ENCODE data around the gene IL31.

The IL31 gene

GRCh38 chr12:122126713-122127597, 47.1 kb downstream of the IL31 start:
- no peak for DNase-seq

- DNase-seq = no peak
These were observed 47.7 kb downstream of the IL31 start for GRCh38 chr12:122126342-122126635.

- DNase-seq = no peak
These were observed 48.3 kb downstream of the IL31 start for GRCh38 chr12:122125452-122126341.

GRCh38 chr12:122124370-122124769, 49.7 kb downstream of the IL31 start:
- no peak for DNase-seq

DNA sequence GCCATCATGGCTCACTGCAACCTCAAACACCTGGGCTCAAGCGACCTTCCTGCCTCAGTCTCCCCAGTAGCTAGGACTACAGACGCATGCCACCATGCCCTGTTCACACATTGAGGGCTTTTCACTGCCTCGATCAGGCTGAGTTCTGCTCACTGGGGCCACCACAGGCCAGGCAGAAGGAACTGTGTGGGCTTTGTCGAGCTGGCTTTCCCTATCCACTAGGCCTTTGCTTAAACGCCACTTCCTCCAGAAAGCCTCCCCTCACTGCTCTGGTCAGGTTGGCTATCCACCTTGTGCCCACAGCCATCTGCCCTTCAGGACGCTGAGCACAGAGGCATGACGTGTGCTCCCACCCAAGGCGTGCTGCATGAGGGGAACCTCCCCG, 50.3 kb downstream of the IL31 start:
- no peak for DNase-seq

DNA sequence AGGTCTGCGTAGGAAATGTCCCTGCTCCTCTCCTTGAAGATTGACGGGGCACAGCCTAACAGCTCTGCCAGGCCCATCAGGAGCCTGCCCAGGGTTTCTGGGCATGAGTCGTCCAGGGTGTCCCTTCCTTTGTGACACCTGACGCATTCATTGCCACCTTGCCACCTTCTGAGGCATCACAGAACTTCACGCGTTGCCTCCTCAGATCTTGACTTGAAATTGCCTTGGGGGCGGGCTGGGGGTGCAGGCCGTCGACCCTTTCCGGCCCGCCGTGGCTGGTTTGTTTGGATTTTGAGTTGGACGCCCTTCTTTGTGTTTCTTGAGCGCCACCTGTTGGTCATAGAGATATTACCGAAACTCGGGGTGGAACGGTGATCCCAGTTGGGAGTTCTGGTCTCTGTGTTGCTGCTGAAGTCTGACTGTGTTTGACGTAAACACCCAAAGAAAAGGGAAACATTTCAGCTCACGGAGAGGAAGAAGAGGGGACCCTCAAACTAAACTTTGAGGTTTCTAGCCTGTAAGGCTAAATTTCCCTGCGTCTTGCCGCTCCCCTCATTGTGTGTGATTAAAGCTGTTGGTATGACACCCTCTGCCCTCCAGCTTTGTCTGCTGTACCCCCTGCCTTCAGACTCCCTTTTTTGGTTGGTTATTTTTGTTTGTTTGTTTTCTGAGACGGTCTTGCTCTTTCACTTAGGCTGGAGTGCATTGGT, 50.8 kb downstream of the IL31 start:
- DNase-seq = peak in 1 of 2 experiments; percentile 47

Measured in cerebellar nuclear complex (tissue), 1 donor.